ENCODE results near the gene PKNOX2. TPM values are rescaled to one million over a fixed set of nuclear protein-coding genes. Genes with fewer than 3 reads are reported as not detected.

The PKNOX2 gene
- total RNA-seq, 5 donors from 2014 or later (not counting 1 experiment from before 2014, with no cell fraction given) = 0.55 TPM; not detected in 4

- H3K36me3 ChIP-seq (ENCODE audit: control insufficient read depth in 2 of 2, extremely low read depth in 1 of 2, insufficient read depth in 1 of 2, low read length in 1 of 2) = no peaks in the 10 kb centered on the region
- Mint-ChIP-seq H3K27ac (no peak overlapping the region), H3K27me3 (peaks cover 9 to 13% of the 10 kb centered on the region in 2 donors), H3K4me1 (no peaks in the 10 kb centered on the region), H3K9me3 (no peaks in the 10 kb centered on the region), H3K4me3 (no peak overlapping the region), H3K36me3 (no peaks in the 10 kb centered on the region)
- ATAC-seq (replicated peaks in 1 of 4) = no peak
- H3K27ac ChIP-seq (ENCODE audit: low read length) = no peak overlapping the region
- POLR2A ChIA-PET = no interaction called here
- peaks cover 0 to 22% of the 10 kb centered on the region in 2 experiments for H3K27me3 ChIP-seq (replicated peaks in 1 of 2; ENCODE audit: control insufficient read depth in 2 of 2, extremely low read depth in 1 of 2, insufficient read depth in 2 of 2, low read length in 1 of 2)
- H3K9me3 ChIP-seq = no peaks in the 10 kb centered on the region
- H3K4me3 ChIP-seq (ENCODE audit: control insufficient read depth in 1 of 2, extremely low read depth in 1 of 2, low read length in 1 of 2) = no peak overlapping the region
- H3K4me1 ChIP-seq (ENCODE audit: control insufficient read depth in 1 of 2, extremely low read depth in 1 of 2, insufficient read depth in 2 of 2, low read length in 2 of 2) = no peaks in the 10 kb centered on the region
- CTCF ChIA-PET = no interaction called here
- WGBS (ENCODE audit: insufficient coverage) = 84% methylated on average over 7 of the region's 7 CpGs
- no peak for DNase-seq
Measured at GRCh38 chr11:125305345-125305744, 140.8 kb downstream of the PKNOX2 start.

DNA sequence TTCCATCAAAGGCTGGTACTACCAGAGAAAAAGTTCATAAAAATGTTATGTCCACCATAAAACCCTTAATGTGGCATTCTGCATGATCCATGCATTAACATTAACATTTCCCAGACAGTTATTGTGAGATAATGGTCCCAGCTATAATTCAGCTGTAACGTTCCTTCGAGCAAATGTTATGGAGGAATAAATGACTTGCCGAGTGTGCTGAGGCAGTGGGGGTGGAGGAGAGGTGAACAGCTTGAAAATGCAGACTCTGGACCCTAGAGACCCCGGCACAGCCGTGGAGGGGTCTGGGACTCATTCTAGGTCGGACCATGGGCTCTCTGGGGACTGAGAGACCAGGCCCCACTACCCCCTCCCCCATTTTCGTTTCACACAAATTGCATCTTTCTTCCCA is 141.9 kb downstream of the PKNOX2 start:
- Mint-ChIP-seq H3K9me3 (no peaks in the 10 kb centered on the region), H3K4me3 (no peak overlapping the region), H3K4me1 (no peaks in the 10 kb centered on the region), H3K27me3 (peaks cover 14 to 21% of the 10 kb centered on the region in 2 donors), H3K36me3 (no peaks in the 10 kb centered on the region), H3K27ac (no peak overlapping the region)
- DNase-seq (no peak), ATAC-seq (replicated peaks in 1 of 4) (no peak)
- Histone ChIP-seq H3K4me1 (ENCODE audit: control insufficient read depth in 1 of 2, extremely low read depth in 1 of 2, insufficient read depth in 2 of 2, low read length in 2 of 2) (no peaks in the 10 kb centered on the region), H3K4me3 (ENCODE audit: control insufficient read depth in 1 of 2, extremely low read depth in 1 of 2, low read length in 1 of 2) (no peak overlapping the region), H3K27ac (ENCODE audit: low read length) (no peak overlapping the region), H3K9me3 (no peaks in the 10 kb centered on the region), H3K27me3 (replicated peaks in 1 of 2; ENCODE audit: control insufficient read depth in 2 of 2, extremely low read depth in 1 of 2, insufficient read depth in 2 of 2, low read length in 1 of 2) (peaks cover 0 to 22% of the 10 kb centered on the region in 2 experiments), H3K36me3 (ENCODE audit: control insufficient read depth in 2 of 2, extremely low read depth in 1 of 2, insufficient read depth in 1 of 2, low read length in 1 of 2) (no peaks in the 10 kb centered on the region)
- ChIA-PET POLR2A (no interaction called here), CTCF (no interaction called here)
- WGBS (ENCODE audit: insufficient coverage) = no CpG with 5 or more reads among the region's 7 CpGs

DNA sequence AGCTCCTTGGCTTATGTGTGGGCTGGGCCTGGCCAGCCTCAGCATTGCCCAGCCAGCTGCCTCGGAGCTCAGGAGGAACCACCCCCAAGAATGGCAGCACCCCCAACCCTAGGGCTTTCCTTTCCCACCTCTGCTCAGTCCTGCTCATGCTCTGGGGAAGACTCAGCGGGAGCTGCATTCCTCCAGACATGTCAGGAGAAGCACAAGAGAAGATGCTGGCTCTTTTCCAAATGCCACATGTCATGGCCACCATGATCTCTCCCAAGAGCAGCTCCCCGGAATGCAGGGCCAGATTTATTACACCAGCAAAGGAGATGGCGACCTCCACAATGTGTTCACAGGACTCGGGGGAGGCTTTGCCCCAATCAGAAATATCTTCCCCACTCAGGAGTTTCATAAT is 143.7 kb downstream of the PKNOX2 start:
- H3K27me3 ChIP-seq (replicated peaks in 1 of 2; ENCODE audit: control insufficient read depth in 2 of 2, extremely low read depth in 1 of 2, insufficient read depth in 2 of 2, low read length in 1 of 2) = peaks cover 0 to 20% of the 10 kb centered on the region in 2 experiments
- H3K36me3 Mint-ChIP-seq = no peaks in the 10 kb centered on the region
- no peak overlapping the region for H3K4me3 ChIP-seq (ENCODE audit: control insufficient read depth in 1 of 2, extremely low read depth in 1 of 2, low read length in 1 of 2)
- POLR2A ChIA-PET = no interaction called here
- peaks cover 14 to 34% of the 10 kb centered on the region in 2 donors for H3K27me3 Mint-ChIP-seq
- no peaks in the 10 kb centered on the region for H3K4me1 ChIP-seq (ENCODE audit: control insufficient read depth in 1 of 2, extremely low read depth in 1 of 2, insufficient read depth in 2 of 2, low read length in 2 of 2)
- no peak for ATAC-seq (replicated peaks in 1 of 4)
- H3K4me3 Mint-ChIP-seq = no peak overlapping the region
- no peak overlapping the region for H3K27ac ChIP-seq (ENCODE audit: low read length)
- H3K36me3 ChIP-seq (ENCODE audit: control insufficient read depth in 2 of 2, extremely low read depth in 1 of 2, insufficient read depth in 1 of 2, low read length in 1 of 2) = no peaks in the 10 kb centered on the region
- H3K4me1 Mint-ChIP-seq = no peaks in the 10 kb centered on the region
- H3K9me3 ChIP-seq = no peaks in the 10 kb centered on the region
- H3K27ac Mint-ChIP-seq = no peak overlapping the region
- DNase-seq = no peak
- 77% methylated on average over 5 of the region's 5 CpGs for WGBS (ENCODE audit: insufficient coverage)
- no peaks in the 10 kb centered on the region for H3K9me3 Mint-ChIP-seq
- CTCF ChIA-PET = no interaction called here

GRCh38 chr11:125312391-125312790 is 147.8 kb downstream of the PKNOX2 start:
- H3K4me1 Mint-ChIP-seq = no peaks in the 10 kb centered on the region
- no peaks in the 10 kb centered on the region for H3K4me1 ChIP-seq (ENCODE audit: control insufficient read depth in 1 of 2, extremely low read depth in 1 of 2, insufficient read depth in 2 of 2, low read length in 2 of 2)
- H3K36me3 ChIP-seq (ENCODE audit: control insufficient read depth in 2 of 2, extremely low read depth in 1 of 2, insufficient read depth in 1 of 2, low read length in 1 of 2) = no peaks in the 10 kb centered on the region
- H3K27me3 ChIP-seq (replicated peaks in 1 of 2; ENCODE audit: control insufficient read depth in 2 of 2, extremely low read depth in 1 of 2, insufficient read depth in 2 of 2, low read length in 1 of 2) = peaks cover 0 to 21% of the 10 kb centered on the region in 2 experiments
- POLR2A ChIA-PET = no interaction called here
- H3K27ac ChIP-seq (ENCODE audit: low read length) = no peak overlapping the region
- CTCF ChIA-PET = no interaction called here
- no peak overlapping the region for H3K27ac Mint-ChIP-seq
- no peaks in the 10 kb centered on the region for H3K9me3 Mint-ChIP-seq
- WGBS (ENCODE audit: insufficient coverage) = 79% methylated on average over 9 of the region's 12 CpGs
- no peak for DNase-seq
- no peaks in the 10 kb centered on the region for H3K9me3 ChIP-seq
- peaks cover 17 to 39% of the 10 kb centered on the region in 2 donors for H3K27me3 Mint-ChIP-seq
- no peak overlapping the region for H3K4me3 Mint-ChIP-seq
- no peaks in the 10 kb centered on the region for H3K36me3 Mint-ChIP-seq
- ATAC-seq (replicated peaks in 1 of 4) = no peak
- no peak overlapping the region for H3K4me3 ChIP-seq (ENCODE audit: control insufficient read depth in 1 of 2, extremely low read depth in 1 of 2, low read length in 1 of 2)

DNA sequence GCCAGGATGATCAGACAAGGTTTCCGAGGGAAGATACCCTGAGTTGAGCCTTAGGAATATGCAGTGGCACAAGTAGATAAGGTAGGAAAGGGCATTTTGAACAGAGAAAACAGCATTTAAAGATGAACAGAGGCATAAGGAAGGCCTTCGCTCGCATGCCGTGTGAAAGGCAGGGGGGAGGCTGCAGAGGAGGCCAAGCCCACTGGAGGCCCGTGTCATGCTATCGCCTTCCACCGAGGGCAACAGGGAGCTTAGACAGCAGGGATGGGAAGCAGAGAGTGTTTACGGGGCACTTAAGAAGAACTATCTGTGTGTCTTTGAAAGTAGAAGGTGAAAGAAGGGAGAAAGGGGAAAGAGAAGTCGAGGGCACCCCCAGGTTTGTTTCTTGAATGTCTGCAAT is 148.3 kb downstream of the PKNOX2 start:
- CTCF ChIA-PET = no interaction called here
- 79% methylated on average over 8 of the region's 9 CpGs for WGBS (ENCODE audit: insufficient coverage)
- H3K36me3 ChIP-seq (ENCODE audit: control insufficient read depth in 2 of 2, extremely low read depth in 1 of 2, insufficient read depth in 1 of 2, low read length in 1 of 2) = no peaks in the 10 kb centered on the region

GRCh38 chr11:125313271-125314219 is 149.0 kb downstream of the PKNOX2 start:
- Mint-ChIP-seq H3K27me3 (peaks cover 16 to 38% of the 10 kb centered on the region in 2 donors), H3K9me3 (no peaks in the 10 kb centered on the region), H3K4me3 (no peak overlapping the region), H3K36me3 (no peaks in the 10 kb centered on the region), H3K4me1 (no peaks in the 10 kb centered on the region), H3K27ac (no peak overlapping the region)
- Histone ChIP-seq H3K36me3 (ENCODE audit: control insufficient read depth in 2 of 2, extremely low read depth in 1 of 2, insufficient read depth in 1 of 2, low read length in 1 of 2) (no peaks in the 10 kb centered on the region), H3K27ac (ENCODE audit: low read length) (no peak overlapping the region), H3K9me3 (no peaks in the 10 kb centered on the region), H3K4me3 (ENCODE audit: control insufficient read depth in 1 of 2, extremely low read depth in 1 of 2, low read length in 1 of 2) (no peak overlapping the region), H3K4me1 (ENCODE audit: control insufficient read depth in 1 of 2, extremely low read depth in 1 of 2, insufficient read depth in 2 of 2, low read length in 2 of 2) (no peaks in the 10 kb centered on the region), H3K27me3 (replicated peaks in 1 of 2; ENCODE audit: control insufficient read depth in 2 of 2, extremely low read depth in 1 of 2, insufficient read depth in 2 of 2, low read length in 1 of 2) (peaks cover 0 to 21% of the 10 kb centered on the region in 2 experiments)
- CTCF ChIA-PET = no interaction called here
- 77% methylated on average over 5 of the region's 9 CpGs for WGBS (ENCODE audit: insufficient coverage)
- DNase-seq = no peak
- ATAC-seq (replicated peaks in 1 of 4) = no peak
- POLR2A ChIA-PET = no interaction called here

More for the DNA sequence above, 148.3 kb downstream of the PKNOX2 start:
- no peak overlapping the region for H3K4me3 Mint-ChIP-seq
- H3K27ac ChIP-seq (ENCODE audit: low read length) = no peak overlapping the region
- H3K4me1 Mint-ChIP-seq = no peaks in the 10 kb centered on the region
- H3K9me3 Mint-ChIP-seq = no peaks in the 10 kb centered on the region
- H3K27ac Mint-ChIP-seq = no peak overlapping the region
- no peaks in the 10 kb centered on the region for H3K9me3 ChIP-seq
- POLR2A ChIA-PET = no interaction called here
- DNase-seq (no peak), ATAC-seq (replicated peaks in 1 of 4) (no peak)
- H3K4me3 ChIP-seq (ENCODE audit: control insufficient read depth in 1 of 2, extremely low read depth in 1 of 2, low read length in 1 of 2) = no peak overlapping the region
- peaks cover 16 to 39% of the 10 kb centered on the region in 2 donors for H3K27me3 Mint-ChIP-seq
- H3K4me1 ChIP-seq (ENCODE audit: control insufficient read depth in 1 of 2, extremely low read depth in 1 of 2, insufficient read depth in 2 of 2, low read length in 2 of 2) = no peaks in the 10 kb centered on the region
- peaks cover 0 to 21% of the 10 kb centered on the region in 2 experiments for H3K27me3 ChIP-seq (replicated peaks in 1 of 2; ENCODE audit: control insufficient read depth in 2 of 2, extremely low read depth in 1 of 2, insufficient read depth in 2 of 2, low read length in 1 of 2)
- H3K36me3 Mint-ChIP-seq = no peaks in the 10 kb centered on the region
